ENCODE measurements around the gene CLCA2.

CLCA2 gene

GRCh38 chr1:86487811-86488141 is 63.8 kb downstream of the CLCA2 start (continued):
- TF ChIP-seq PATZ1 (CRISPR knock-in tag; IDR thresholded peaks at IDR 0.05; ENCODE audit: borderline replicate concordance): no peak
- no peak for TF ChIP-seq ZFP30 (CRISPR knock-in tag; IDR thresholded peaks at IDR 0.05)
- TF ChIP-seq RARB (CRISPR knock-in tag; IDR thresholded peaks at IDR 0.05): no peak
- no peak for TF ChIP-seq ISL1 (CRISPR knock-in tag; IDR thresholded peaks at IDR 0.05)
- no peak for TF ChIP-seq TCF4 (CRISPR knock-in tag; IDR thresholded peaks at IDR 0.05; ENCODE audit: borderline replicate concordance)
- no peak for TF ChIP-seq GLIS3 (CRISPR knock-in tag; IDR thresholded peaks at IDR 0.05)

GRCh38 chr1:86489242-86489878 is 65.4 kb downstream of the CLCA2 start:
- TF ChIP-seq PATZ1 (CRISPR knock-in tag; IDR thresholded peaks at IDR 0.05; ENCODE audit: borderline replicate concordance) (no peak), TOX (CRISPR knock-in tag; IDR thresholded peaks at IDR 0.05; ENCODE audit: borderline replicate concordance) (no peak), CSRNP3 (CRISPR knock-in tag; IDR thresholded peaks at IDR 0.05) (no peak), RARB (CRISPR knock-in tag; IDR thresholded peaks at IDR 0.05) (no peak), POU6F1 (CRISPR knock-in tag; IDR thresholded peaks at IDR 0.05; ENCODE audit: borderline replicate concordance, low read depth) (no peak), ZNF8 (CRISPR knock-in tag; IDR thresholded peaks at IDR 0.05) (no peak), ISL1 (CRISPR knock-in tag; IDR thresholded peaks at IDR 0.05) (no peak), ZNF70 (CRISPR knock-in tag; IDR thresholded peaks at IDR 0.05) (no peak), ZNF565 (CRISPR knock-in tag; conservative IDR thresholded peaks at IDR 0.05; ENCODE audit: low read depth) (no peak), TCF4 (CRISPR knock-in tag; IDR thresholded peaks at IDR 0.05; ENCODE audit: borderline replicate concordance) (no peak), BACH2 (CRISPR knock-in tag; IDR thresholded peaks at IDR 0.05; ENCODE audit: borderline replicate concordance) (no peak), CREB5 (CRISPR knock-in tag; IDR thresholded peaks at IDR 0.05; ENCODE audit: low read depth) (no peak), SNAI2 (CRISPR knock-in tag; IDR thresholded peaks at IDR 0.05) (no peak), PPARA (CRISPR knock-in tag; IDR thresholded peaks at IDR 0.05; ENCODE audit: borderline replicate concordance) (no peak), GLIS3 (CRISPR knock-in tag; IDR thresholded peaks at IDR 0.05) (no peak), TSHZ2 (CRISPR knock-in tag; IDR thresholded peaks at IDR 0.05) (no peak)
- ATAC-seq: no peak

Measured in SK-N-SH treated with all-trans-retinoic acid at 6 μM for 48 hours (cell line).